Activated CD4-positive, alpha-beta T cell treated with anti-CD3 and anti-CD28 coated beads, Interleukin-2, amount 50 U/mL, for 4 hours (primary cell): ENCODE measurements around the gene SKAP2.

Experiments used
- DNase-seq, 2 experiments: peaks; one replicate each; pipeline ENCODE4 v3.0.0-alpha.2; 2020

Gene SKAP2

GRCh38 chr7:26690135-26690805 is 174.1 kb downstream of the SKAP2 start:
- DNase-seq = no peak

DNA sequence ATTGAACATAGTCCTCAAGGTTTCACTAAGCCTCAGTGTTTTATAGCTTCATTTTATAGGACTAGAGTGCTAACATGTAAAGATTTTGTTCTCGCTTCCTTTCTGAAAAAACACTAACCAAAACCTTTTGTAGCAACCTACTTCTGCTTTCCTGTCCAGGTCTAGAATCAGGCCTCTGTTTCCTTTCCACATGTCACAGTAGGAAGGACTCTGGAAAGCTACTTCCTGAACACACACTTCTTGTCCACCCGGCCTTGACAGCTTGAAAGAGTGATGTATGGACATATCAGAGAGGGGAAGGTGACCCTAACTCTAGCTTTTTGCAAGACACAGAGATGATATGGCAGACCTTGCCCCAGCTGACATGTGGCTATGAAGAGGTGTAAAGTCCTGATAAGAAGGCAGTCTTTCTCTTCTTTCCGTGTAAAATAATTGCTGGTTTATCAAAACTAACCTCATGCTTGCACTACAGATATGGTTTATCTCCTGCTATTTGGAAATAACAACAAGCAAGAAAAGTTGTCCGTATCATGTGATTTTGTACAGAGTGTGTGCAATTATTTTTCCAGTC is 175.4 kb downstream of the SKAP2 start:
- no peak for DNase-seq

GRCh38 chr7:26688388-26688787 is 176.0 kb downstream of the SKAP2 start:
- DNase-seq = no peak

DNA sequence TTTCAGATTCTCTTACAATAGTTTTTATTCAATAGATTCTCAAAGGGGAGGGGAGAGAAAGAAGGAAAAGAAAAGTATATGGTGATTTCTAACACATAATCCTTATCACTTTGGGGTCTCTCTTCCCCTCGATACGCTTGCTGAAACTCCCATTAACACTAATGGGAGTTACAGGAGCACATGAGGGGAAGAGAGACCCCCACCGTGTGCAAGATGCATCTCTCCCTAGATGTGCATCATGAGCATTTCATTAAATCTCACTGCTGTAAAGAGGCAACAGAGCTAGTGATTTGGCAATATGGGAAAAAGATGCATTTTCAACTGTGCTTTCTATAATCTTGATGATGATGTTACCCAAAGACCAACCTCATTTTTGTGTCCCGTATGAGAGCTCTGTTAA is 177.4 kb downstream of the SKAP2 start:
- DNase-seq = no peak

GRCh38 chr7:26686448-26686981 is 177.9 kb downstream of the SKAP2 start:
- no peak for DNase-seq

GRCh38 chr7:26685606-26686005 is 178.8 kb downstream of the SKAP2 start:
- no peak for DNase-seq

- DNase-seq = no peak
Observed at GRCh38 chr7:26684447-26684846, 179.9 kb downstream of the SKAP2 start.

- no peak for DNase-seq
Observed at GRCh38 chr7:26683277-26683676, 181.1 kb downstream of the SKAP2 start.

- DNase-seq = no peak
Observed at GRCh38 chr7:26681819-26682418, 182.5 kb downstream of the SKAP2 start.

DNA sequence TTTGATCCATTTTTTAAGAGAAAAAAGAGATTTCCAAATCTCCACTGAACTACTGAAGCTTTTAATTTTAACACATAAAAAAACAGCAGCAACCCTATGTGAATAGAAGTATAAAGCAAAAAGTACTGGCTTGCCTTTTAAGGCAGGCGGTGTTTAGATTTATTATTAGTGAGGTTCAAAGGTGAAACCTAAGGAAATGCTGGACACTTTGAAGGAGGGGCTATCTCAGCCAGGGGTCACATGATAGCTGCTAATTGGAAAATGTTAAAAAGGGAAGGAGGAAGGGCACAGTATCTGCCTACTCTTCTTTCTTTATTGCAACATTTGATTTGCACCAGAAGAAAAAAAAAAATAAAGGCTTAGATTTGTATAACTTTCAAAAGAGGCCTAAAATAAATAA is 183.8 kb downstream of the SKAP2 start:
- DNase-seq = no peak

DNA sequence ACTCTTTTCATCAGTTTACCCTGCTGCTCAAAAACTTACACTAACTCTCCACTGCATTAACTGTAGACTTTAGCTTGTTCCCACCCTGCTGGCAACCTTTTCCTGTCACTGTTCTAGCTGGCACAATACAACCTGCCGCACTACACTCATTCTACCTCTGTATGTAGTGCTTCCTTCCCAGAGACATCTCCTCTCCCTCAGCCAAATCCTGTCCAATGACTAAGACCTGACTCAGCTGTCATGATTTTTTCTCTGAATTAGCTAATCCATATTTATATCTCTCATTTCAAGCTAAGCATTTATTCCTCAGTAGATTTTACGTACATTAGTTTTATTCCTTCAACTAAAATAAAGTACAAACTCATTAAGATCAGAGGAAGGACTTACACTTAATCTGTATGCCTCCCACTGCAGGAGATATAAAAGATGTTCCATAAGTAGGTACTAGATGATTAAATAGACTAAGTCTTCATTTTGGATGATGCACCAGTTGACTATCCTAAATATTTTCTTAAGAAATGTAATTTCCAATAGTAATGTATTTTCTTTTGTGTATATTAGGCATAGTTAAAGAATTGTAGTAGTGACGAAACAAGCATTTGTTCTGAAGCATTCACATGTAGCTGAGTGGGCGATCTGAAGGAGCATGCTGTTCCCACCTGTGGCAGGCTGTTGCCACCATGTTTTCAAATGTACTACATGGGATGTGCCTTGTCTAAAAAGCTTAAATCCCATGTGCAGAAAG is 189.1 kb downstream of the SKAP2 start:
- DNase-seq = no peak

DNA sequence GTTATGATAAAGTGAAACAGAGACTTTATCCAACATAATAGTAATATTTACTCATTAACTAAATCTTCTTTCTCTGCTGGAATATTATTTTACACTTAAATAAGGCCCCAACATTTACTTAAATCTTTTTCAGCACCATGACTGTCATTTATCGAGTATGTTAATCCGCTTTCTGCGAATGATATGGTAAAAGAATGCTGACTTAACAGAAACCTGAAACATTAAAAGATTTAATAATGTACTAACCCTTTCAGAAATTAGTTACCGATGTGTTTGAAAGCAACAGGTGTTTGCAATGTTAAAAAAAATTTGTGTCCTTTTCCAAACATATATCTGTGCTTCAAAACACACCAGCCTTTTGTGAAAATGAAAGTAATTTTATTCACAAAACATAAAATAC is 190.5 kb downstream of the SKAP2 start:
- no peak for DNase-seq

- no peak for DNase-seq
Observed at GRCh38 chr7:26673271-26673670, 191.1 kb downstream of the SKAP2 start.

GRCh38 chr7:26670841-26671240 is 193.5 kb downstream of the SKAP2 start:
- no peak for DNase-seq

DNA sequence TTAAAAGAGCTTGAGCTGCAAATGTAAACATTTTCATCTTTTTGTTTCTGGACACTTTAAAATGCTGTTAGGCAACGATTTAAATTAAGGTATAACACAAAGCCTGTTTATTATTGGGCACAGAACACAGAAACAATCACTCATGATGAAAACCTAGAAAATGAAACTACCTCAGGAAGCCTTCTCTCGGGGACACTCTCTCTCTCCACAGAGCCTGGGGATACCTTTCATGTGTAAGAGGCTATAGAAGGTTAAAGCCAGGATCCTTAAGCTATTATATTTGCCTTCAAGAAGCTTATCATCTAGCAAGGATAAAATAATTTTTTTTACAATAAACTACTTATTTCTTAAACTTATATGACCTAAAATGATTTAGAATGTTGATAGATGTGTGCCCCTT is 194.1 kb downstream of the SKAP2 start:
- no peak for DNase-seq

DNA sequence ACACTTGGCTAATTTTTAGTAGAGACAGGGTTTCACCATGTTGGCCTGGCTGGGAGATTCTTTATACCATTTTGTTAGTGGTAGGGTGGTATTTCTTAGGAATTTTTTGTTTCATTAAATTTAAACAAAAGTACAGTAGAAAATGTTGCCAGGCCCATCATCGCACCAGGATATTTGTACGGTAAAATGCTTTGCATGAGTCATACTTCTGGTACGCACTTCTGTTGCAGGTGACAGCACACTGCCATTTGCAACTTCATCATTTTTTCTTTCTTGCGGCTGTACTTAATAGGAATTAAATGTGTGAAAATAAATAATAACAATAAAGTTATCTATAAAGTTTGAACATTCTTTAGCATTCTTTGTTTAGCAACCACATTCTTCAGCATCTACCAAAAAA is 195.6 kb downstream of the SKAP2 start:
- no peak for DNase-seq

GRCh38 chr7:26667514-26668133 is 196.8 kb downstream of the SKAP2 start:
- peak; percentile 29 to 30 for DNase-seq

DNA sequence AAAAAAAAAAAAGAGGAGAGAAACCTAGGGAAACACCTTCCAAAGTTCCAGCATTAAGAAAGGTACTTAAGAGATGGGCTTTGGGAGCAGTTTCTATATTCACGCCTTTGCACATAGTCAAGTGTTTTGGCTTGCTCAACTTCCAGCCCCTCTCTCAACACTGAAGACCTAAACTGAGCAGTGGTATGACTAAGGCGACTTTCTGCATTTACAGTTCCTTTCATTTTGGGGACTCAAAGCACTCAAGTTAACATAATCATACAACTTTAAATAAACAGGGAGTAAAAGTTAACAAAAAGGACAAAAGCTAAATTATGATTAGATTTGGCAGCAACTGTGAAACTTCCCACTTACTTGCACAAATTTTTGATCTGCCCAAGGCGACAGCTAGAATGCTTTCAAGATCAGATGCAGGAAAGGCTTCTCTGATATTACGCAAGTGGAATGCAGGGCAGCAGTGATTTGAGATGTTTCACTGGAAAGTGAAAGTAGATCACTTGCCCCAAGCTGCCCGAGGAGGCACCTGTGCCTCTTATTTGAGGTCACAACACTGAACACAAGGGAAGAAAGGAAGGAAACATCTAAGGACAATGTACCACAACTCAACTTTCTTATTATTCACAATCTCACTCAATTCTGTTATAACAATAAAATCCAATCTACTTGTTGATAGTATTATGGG is 199.5 kb downstream of the SKAP2 start:
- DNase-seq = peak; percentile 4 to 10

GRCh38 chr7:26664274-26664673 is 200.1 kb downstream of the SKAP2 start:
- no peak for DNase-seq

DNA sequence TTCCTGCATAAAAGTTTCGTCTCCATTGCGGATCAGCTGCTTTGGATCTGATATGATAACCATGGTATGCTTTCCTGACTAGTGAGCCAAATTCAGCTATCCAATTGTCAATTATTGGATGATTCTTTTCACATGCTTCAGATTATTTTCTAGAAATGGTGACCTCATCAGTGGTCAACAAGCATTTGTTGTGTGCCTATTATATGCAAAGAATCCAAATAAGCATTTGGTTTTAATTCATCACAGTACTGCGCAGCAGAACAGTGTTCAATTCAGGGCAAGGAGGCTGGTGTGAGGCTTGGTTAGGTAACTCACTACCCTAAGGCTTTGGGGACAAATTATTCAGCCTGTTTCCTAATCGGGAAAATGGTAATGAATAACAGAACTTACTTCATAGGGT is 200.5 kb downstream of the SKAP2 start:
- DNase-seq = no peak

DNA sequence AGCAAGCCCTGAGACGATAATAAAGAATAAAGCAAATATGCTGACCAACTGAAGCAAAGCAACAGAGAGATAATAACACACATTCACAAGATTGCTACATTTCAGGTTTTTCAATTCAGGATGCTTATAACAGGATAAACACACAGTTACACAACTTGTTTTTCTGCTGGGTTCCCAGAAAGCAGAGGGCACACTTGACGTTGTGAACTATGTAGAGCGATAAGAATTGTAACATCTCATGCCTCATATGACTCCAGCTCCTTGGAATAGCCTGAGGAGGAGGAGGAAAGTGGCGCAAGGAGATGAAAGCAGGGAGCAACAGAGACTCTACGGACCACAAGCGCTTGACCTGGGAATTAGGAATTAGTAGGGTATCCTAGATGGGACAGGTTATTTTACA is 201.7 kb downstream of the SKAP2 start:
- no peak for DNase-seq

GRCh38 chr7:26659121-26659520 is 205.3 kb downstream of the SKAP2 start:
- DNase-seq = no peak
